Measurements from ENCODE around the gene FCRL2. TPM values are rescaled to one million over a fixed set of nuclear protein-coding genes. Genes with fewer than 3 reads are reported as not detected.

The FCRL2 gene
- total RNA-seq, 1 experiment from 2014 or later: not detected

Other genes with a start within 250 kb of the FCRL2 start
- 0.70 to 0.89 TPM (median 0.78 TPM) in 3 replicates for gene FCRL5, start 224.6 kb downstream of the FCRL2 start, total RNA-seq (2021)
- gene FCRL4, start 179.0 kb downstream of the FCRL2 start, total RNA-seq (2021): not detected in 3 replicates
- not detected in 3 replicates for gene FCRL3, start 76.4 kb downstream of the FCRL2 start, total RNA-seq (2021)
- not detected in 3 replicates for gene FCRL1, start 43.0 kb upstream of the FCRL2 start, total RNA-seq (2021)
- not detected in 3 replicates for gene CD5L, start 64.7 kb upstream of the FCRL2 start, total RNA-seq (2021)
- 32.8 to 42.4 TPM (median 32.9 TPM) in 3 replicates for gene KIRREL1, start 216.5 kb upstream of the FCRL2 start, total RNA-seq (2021)